GM12878 (cell line): ENCODE data around the gene OS9. TPM values are rescaled to one million over a fixed set of nuclear protein-coding genes. Genes with fewer than 3 reads are reported as not detected.
A peak's percentile ranks its signal among the peaks of the same experiment; 100 is the strongest.

Source experiments
- ATAC-seq: fragments of 200-7000 bp; cut with Tn5 transposase; 3 replicates; pipeline ENCODE4 v1.9.1; 2020; ENCODE audit warnings: mild to moderate bottlenecking, moderate library complexity
- BruUV-seq: library from RNA; stranded (reverse); fragments of 400-500 nt; replicated peaks from 2 replicates; lab custom pipeline; 2021; lab: Mats Ljungman, UMichigan
- CTCF ChIA-PET: fragments of 300-600 bp; sonication (Branson Sonifier 250); formaldehyde crosslinking; extraction: SDS; loops from one replicate; lab custom pipeline; 2021; ENCODE audit warnings: inconsistent platforms; lab: Yijun Ruan, JAX
- POLR2A ChIA-PET: fragments of 350-600 bp; formaldehyde crosslinking; extraction: SDS; loops from one replicate; lab custom pipeline; 2021; ENCODE audit warnings: inconsistent platforms; lab: Charles Lee
- RAD21 ChIA-PET: fragments of 300-600 bp; sonication (Branson Sonifier 250); formaldehyde crosslinking; loops from one replicate; lab custom pipeline; 2023; ENCODE audit warnings: antibody characterized with exemption; ENCODE audit not compliant: unreplicated experiment; lab: Charles Lee
- SMC1A ChIA-PET: fragments of 300-600 bp; sonication (Branson Sonifier 250); formaldehyde crosslinking; loops from one replicate; lab custom pipeline; 2023; ENCODE audit not compliant: unreplicated experiment, uncharacterized antibody; lab: Charles Lee
- DNase-seq: peaks from one replicate; pipeline ENCODE4 v3.0.0-alpha.2; 2011; ENCODE audit warnings: low read depth, low spot score
- FAIRE-seq: peaks from 3 replicates; lab custom pipeline; 2011; peaks lifted over from hg19 to GRCh38; lab: Jason Lieb, UNC
- H2AFZ ChIP-seq: 2 replicates; pipeline ENCODE4 v1.6.0; 2011; ENCODE audit warnings: low read depth, low read length, control low read depth; ENCODE audit not compliant: control insufficient read depth
- H3K27ac ChIP-seq: 2 replicates; pipeline ENCODE4 v1.5.1; 2011; ENCODE audit warnings: control low read depth; ENCODE audit not compliant: control insufficient read depth, insufficient read depth
- H3K27me3 ChIP-seq, 2 experiments: replicated peaks in 1 of 2; 2 replicates each; pipeline versions ENCODE4 v1.6.0 to v1.6.1; 2011; ENCODE audit warnings: low read length in 1 of 2; ENCODE audit not compliant: control insufficient read depth in 2 of 2, insufficient read depth in 2 of 2
- H3K36me3 ChIP-seq, 2 experiments: 2 replicates each; pipeline ENCODE4 v1.5.1; 2011; ENCODE audit warnings: low read length in 1 of 2; ENCODE audit not compliant: control insufficient read depth in 2 of 2, insufficient read depth in 2 of 2
- H3K4me1 ChIP-seq: 2 replicates; pipeline ENCODE4 v1.6.1; 2011; ENCODE audit warnings: mild to moderate bottlenecking, low read length, moderate library complexity, mixed read lengths; ENCODE audit not compliant: control insufficient read depth, insufficient read depth
- H3K4me2 ChIP-seq: 2 replicates; pipeline ENCODE4 v1.6.0; 2011; ENCODE audit warnings: control low read depth; ENCODE audit not compliant: control insufficient read depth, insufficient read depth
- H3K4me3 ChIP-seq: fragments of 200-600 bp; sonication (generic); 2 replicates; pipeline ENCODE4 v1.5.1; 2016
- H3K79me2 ChIP-seq: 2 replicates; pipeline ENCODE4 v1.6.0; 2011; ENCODE audit warnings: low read length; ENCODE audit not compliant: control insufficient read depth, insufficient read depth
- H3K9ac ChIP-seq: 2 replicates; pipeline ENCODE4 v1.8.0; 2011; ENCODE audit warnings: low read length, control low read depth, mixed read lengths; ENCODE audit not compliant: control insufficient read depth, insufficient read depth
- H3K9me3 ChIP-seq: replicated peaks from 3 replicates; pipeline ENCODE4 v1.5.1; 2011; ENCODE audit warnings: mild to moderate bottlenecking, low read length; ENCODE audit not compliant: control insufficient read depth, insufficient read depth
- H4K20me1 ChIP-seq: 2 replicates; pipeline ENCODE4 v1.6.0; 2011; ENCODE audit not compliant: control insufficient read depth, insufficient read depth
- BCL3 ChIP-seq: IDR thresholded peaks from 2 replicates; pipeline ENCODE4 v1.6.1; 2011; ENCODE audit warnings: borderline replicate concordance, low read depth, mild to moderate bottlenecking, moderate library complexity, low read length; ENCODE audit not compliant: insufficient read depth, poor library complexity, severe bottlenecking
- CBX5 ChIP-seq: sonication (generic); IDR thresholded peaks from 2 replicates; pipeline ENCODE4 v1.6.1; 2016; ENCODE audit warnings: low read depth, moderate library complexity, mild to moderate bottlenecking, inconsistent platforms
- CEBPB ChIP-seq, 2 experiments: fragments of 150-350 bp in 1 of 2; IDR thresholded peaks; 2 replicates each; pipeline ENCODE4 v1.6.1; 2012 to 2014; ENCODE audit warnings: low read depth in 2 of 2, low read length in 2 of 2, borderline replicate concordance in 1 of 2, inconsistent platforms in 1 of 2
- E2F8 ChIP-seq: fragments of 450-650 bp; IDR thresholded peaks from 2 replicates; pipeline ENCODE4 v1.6.1; 2018; ENCODE audit warnings: mild to moderate bottlenecking, low read depth, moderate library complexity; ENCODE audit not compliant: partially characterized antibody
- MLLT1 ChIP-seq: fragments of 450-650 bp; IDR thresholded peaks from 2 replicates; pipeline ENCODE4 v1.6.1; 2016; ENCODE audit warnings: mild to moderate bottlenecking
- POLR2AphosphoS2 ChIP-seq: IDR thresholded peaks from 2 replicates; pipeline ENCODE4 v1.6.1; 2011; ENCODE audit warnings: low read depth, mild to moderate bottlenecking, low read length, improper control_type of control experiment, moderate library complexity
- USF1 ChIP-seq: IDR thresholded peaks from 2 replicates; pipeline ENCODE4 v1.6.1; 2011; ENCODE audit warnings: borderline replicate concordance, low read depth, mild to moderate bottlenecking, moderate library complexity, mixed read lengths, low read length; ENCODE audit not compliant: insufficient read depth; ENCODE audit errors: extremely low read length
- WGBS: methylation state at CpG from one replicate; pipeline ENCODE4 v1.1.6; 2016; ENCODE audit warnings: low lambda C conversion rate; ENCODE audit not compliant: insufficient replicate concordance, insufficient coverage; ENCODE audit errors: missing lambda C conversion rate; 5-methylcytosine and 5-hydroxymethylcytosine counted together
- in situ Hi-C: fragments of 300-500 bp; cut with MboI; formaldehyde crosslinking; loops from 9 replicates; pipeline ENCODE4 v1.14.3; 2018; ENCODE audit warnings: mixed read lengths
- intact Hi-C: fragments of 100-400 bp; cut with micrococcal nuclease; formaldehyde crosslinking; loops from one replicate; pipeline ENCODE4 v1.14.2; 2022; ENCODE audit not compliant: unreplicated experiment
- polyA plus RNA-seq, 11 experiments: library from polyadenylated mRNA; depleted of rRNA in 4 of 11; unstranded in 6 of 11; stranded (reverse) in 5 of 11; fragments of >200 nt; fragmentation: Nextera tagmentation in 4 of 11; fragmentation: Illumina TruSeq in 1 of 11; extraction: Ambion mirVana in 4 of 11; extraction: Trizol in 1 of 11; gene quantifications; 1 replicate in 1 of 11; 2 replicates in 10 of 11; pipeline versions ENCODE4 v1.2.1 to v1.2.3, GENCODE V29; 2011 to 2016; ENCODE audit warnings: inconsistent platforms in 2 of 11, missing spikeins in 2 of 11, low read depth in 1 of 11
- total RNA-seq, 4 experiments: library from RNA; depleted of rRNA in 3 of 4; stranded (reverse); fragments of >200 nt in 3 of 4; fragmentation: Illumina TruSeq in 1 of 4; extraction: Trizol in 1 of 4; gene quantifications; 2 replicates each; pipeline versions ENCODE4 v1.2.1 to v1.2.3, GENCODE V29; 2013 to 2021

Gene OS9
- total and polyA plus RNA-seq, 10 of the 15 experiments (the other 5 are each of a cell fraction or from before 2014, with no cell fraction given): 5.2 to 106 (median 79.1) TPM

GRCh38 chr12:57692500-57692899 lies 1.4 kb upstream of the OS9 start (continued):
- TF ChIP-seq E2F8: no peak
- TF ChIP-seq CEBPB (IDR thresholded peaks at IDR 0.05; ENCODE audit: borderline replicate concordance in 1 of 2, low read depth in 2 of 2, low read length in 2 of 2): no peak
- no peak for TF ChIP-seq CBX5
- no peak for TF ChIP-seq USF1
- TF ChIP-seq BCL3: no peak
- TF ChIP-seq, all 136 proteins: peak for 0

- no peak for DNase-seq
- H3K27me3 ChIP-seq: no peaks in the 10 kb centered on the region
- TF ChIP-seq POLR2AphosphoS2 (no peak), MLLT1 (peak; percentile 35; the same call in 1 of the 2 replicates)
- no peak overlapping the region for H3K4me3 ChIP-seq
- no TSS peak for BruUV-seq
- H3K27ac ChIP-seq: no peak overlapping the region
- no peaks in the 10 kb centered on the region for H4K20me1 ChIP-seq
- no peak overlapping the region for H3K9ac ChIP-seq
- H3K79me2 ChIP-seq: peaks cover 12% of the 10 kb centered on the region
- peak overlapping the region; percentile 40 for H3K4me2 ChIP-seq
- no peak for ATAC-seq
- H3K4me1 ChIP-seq: peaks cover 3% of the 10 kb centered on the region; the same call in 1 of the 2 replicates
- ChIA-PET CTCF (interaction anchor here (0.7 to 2.8 kb wide), 7 partner anchors 12 to 455 kb away, joined by 3 to 8 read pairs (median 6); partner anchors contain the start of gene GLI1), RAD21 (interaction anchor here (1.4 to 2.2 kb wide), 3 partner anchors 48 to 216 kb away, joined by 3 to 7 read pairs (median 3); no protein-coding TSS in a partner anchor), POLR2A (no interaction called here), SMC1A (interaction anchor here (1.0 to 1.1 kb wide), 2 partner anchors 31 to 59 kb away, joined by 4 to 6 read pairs; no protein-coding TSS in a partner anchor)
- peaks cover 2 to 10% of the 10 kb centered on the region in 2 experiments for H3K36me3 ChIP-seq
- WGBS: 58% methylated on average over 10 of the region's 10 CpGs
- FAIRE-seq: no peak
- intact Hi-C loops: loop anchor here (5.0 kb wide), 1 partner anchor 101 kb away; the partner anchor contains the start of gene PIP4K2C
- in situ Hi-C loops: no loop called here
- H3K9me3 ChIP-seq: no peaks in the 10 kb centered on the region
- peak overlapping the region; percentile 81 for H2AFZ ChIP-seq
Measured at GRCh38 chr12:57693317-57693658, 644 bp upstream of the OS9 start.
